HEK293 (cell line): ENCODE data around the gene DDIT4.

Source experiments
- BCL11A ChIP-seq: fragments of 450-650 bp; formaldehyde crosslinking; IDR thresholded peaks from 2 replicates; pipeline ENCODE4 v1.5.1; 2016; ENCODE audit warnings: low read depth, missing biosample characterization, missing genetic modification characterization
- FEZF1 ChIP-seq: fragments of 450-650 bp; formaldehyde crosslinking; IDR thresholded peaks from 2 replicates; pipeline ENCODE4 v1.5.1; 2016; ENCODE audit warnings: missing biosample characterization, missing genetic modification characterization
- KLF10 ChIP-seq: fragments of 450-650 bp; IDR thresholded peaks from 2 replicates; pipeline ENCODE4 v1.5.1; 2018; ENCODE audit warnings: missing biosample characterization, mild to moderate bottlenecking, missing genetic modification characterization
- KLF9 ChIP-seq: fragments of 450-650 bp; formaldehyde crosslinking; IDR thresholded peaks from 2 replicates; pipeline ENCODE4 v1.5.1; 2016; ENCODE audit warnings: missing biosample characterization, missing genetic modification characterization, low read depth
- OVOL3 ChIP-seq: fragments of 450-650 bp; formaldehyde crosslinking; IDR thresholded peaks from 2 replicates; pipeline ENCODE4 v1.5.1; 2016; ENCODE audit warnings: missing biosample characterization, missing genetic modification characterization
- RBAK ChIP-seq: fragments of 450-650 bp; formaldehyde crosslinking; IDR thresholded peaks from 2 replicates; pipeline ENCODE4 v1.5.1; 2016; ENCODE audit warnings: missing biosample characterization, missing genetic modification characterization
- SP7 ChIP-seq: fragments of 450-650 bp; formaldehyde crosslinking; IDR thresholded peaks from 2 replicates; pipeline ENCODE4 v1.5.1; 2016; ENCODE audit warnings: missing biosample characterization, missing genetic modification characterization
- TRIM28 ChIP-seq: IDR thresholded peaks from 2 replicates; pipeline ENCODE4 v1.6.1; 2011; ENCODE audit warnings: low read length, control low read depth, borderline replicate concordance
- ZBTB7A ChIP-seq: fragments of 450-650 bp; formaldehyde crosslinking; IDR thresholded peaks from 2 replicates; pipeline ENCODE4 v1.5.1; 2016; ENCODE audit warnings: low read depth, missing biosample characterization, missing genetic modification characterization
- ZFP41 ChIP-seq: fragments of 450-650 bp; formaldehyde crosslinking; IDR thresholded peaks from 2 replicates; pipeline ENCODE4 v1.5.1; 2016; ENCODE audit warnings: missing biosample characterization, missing genetic modification characterization, borderline replicate concordance
- ZFP69B ChIP-seq: fragments of 450-650 bp; formaldehyde crosslinking; IDR thresholded peaks from 2 replicates; pipeline ENCODE4 v1.5.1; 2016; ENCODE audit warnings: missing biosample characterization, missing genetic modification characterization
- ZNF10 ChIP-seq: fragments of 450-650 bp; formaldehyde crosslinking; IDR thresholded peaks from 2 replicates; pipeline ENCODE4 v1.5.1; 2017; ENCODE audit warnings: missing biosample characterization, missing genetic modification characterization
- ZNF112 ChIP-seq: fragments of 450-650 bp; formaldehyde crosslinking; IDR thresholded peaks from 2 replicates; pipeline ENCODE4 v1.5.0; 2017; ENCODE audit warnings: missing biosample characterization, missing genetic modification characterization
- ZNF2 ChIP-seq: fragments of 450-650 bp; formaldehyde crosslinking; IDR thresholded peaks from 2 replicates; pipeline ENCODE4 v1.5.1; 2016; ENCODE audit warnings: missing biosample characterization, missing genetic modification characterization
- ZNF221 ChIP-seq: fragments of 450-650 bp; formaldehyde crosslinking; IDR thresholded peaks from 2 replicates; pipeline ENCODE4 v1.5.1; 2017; ENCODE audit warnings: missing biosample characterization, missing genetic modification characterization, borderline replicate concordance
- ZNF23 ChIP-seq: fragments of 450-650 bp; formaldehyde crosslinking; IDR thresholded peaks from 2 replicates; pipeline ENCODE4 v1.5.1; 2016; ENCODE audit warnings: missing biosample characterization, missing genetic modification characterization, borderline replicate concordance
- ZNF366 ChIP-seq: fragments of 450-650 bp; formaldehyde crosslinking; conservative IDR thresholded peaks from 2 replicates; pipeline ENCODE4 v1.5.1; 2016; ENCODE audit warnings: missing biosample characterization, missing genetic modification characterization
- ZNF501 ChIP-seq: fragments of 450-650 bp; formaldehyde crosslinking; IDR thresholded peaks from 2 replicates; pipeline ENCODE4 v1.5.1; 2016; ENCODE audit warnings: missing biosample characterization, missing genetic modification characterization
- ZNF580 ChIP-seq: fragments of 450-650 bp; formaldehyde crosslinking; IDR thresholded peaks from 2 replicates; pipeline ENCODE4 v1.5.1; 2016; ENCODE audit warnings: missing biosample characterization, missing genetic modification characterization
- ZNF639 ChIP-seq: fragments of 450-650 bp; formaldehyde crosslinking; IDR thresholded peaks from 2 replicates; pipeline ENCODE4 v1.5.1; 2016; ENCODE audit warnings: missing biosample characterization, missing genetic modification characterization
- ZNF658 ChIP-seq: fragments of 450-650 bp; formaldehyde crosslinking; IDR thresholded peaks from 2 replicates; pipeline ENCODE4; 2016; ENCODE audit warnings: missing biosample characterization, missing genetic modification characterization
- ZNF701 ChIP-seq: fragments of 450-650 bp; formaldehyde crosslinking; IDR thresholded peaks from 2 replicates; pipeline ENCODE4 v1.5.1; 2016; ENCODE audit warnings: missing biosample characterization, missing genetic modification characterization
- ZNF76 ChIP-seq: fragments of 450-650 bp; formaldehyde crosslinking; IDR thresholded peaks from 2 replicates; pipeline ENCODE4; 2016; ENCODE audit warnings: low read depth, missing biosample characterization, missing genetic modification characterization, borderline replicate concordance
- ZSCAN16 ChIP-seq: fragments of 450-650 bp; formaldehyde crosslinking; IDR thresholded peaks from 2 replicates; pipeline ENCODE4 v1.5.1; 2016; ENCODE audit warnings: missing biosample characterization, missing genetic modification characterization
- ZSCAN23 ChIP-seq: fragments of 450-650 bp; formaldehyde crosslinking; IDR thresholded peaks from 2 replicates; pipeline ENCODE4 v1.5.1; 2016; ENCODE audit warnings: missing biosample characterization, missing genetic modification characterization
- ZSCAN30 ChIP-seq: fragments of 450-650 bp; IDR thresholded peaks from 2 replicates; pipeline ENCODE4 v1.5.1; 2018; ENCODE audit warnings: missing biosample characterization, mild to moderate bottlenecking, missing genetic modification characterization, moderate library complexity
- TF ChIP-seq, protein P1 (sequence below): fragments of 450-650 bp; formaldehyde crosslinking; IDR thresholded peaks from 2 replicates; pipeline ENCODE4 v1.5.1; 2017; ENCODE audit warnings: missing biosample characterization, missing genetic modification characterization
- TF ChIP-seq, protein P2 (sequence below): fragments of 450-650 bp; formaldehyde crosslinking; IDR thresholded peaks from 2 replicates; pipeline ENCODE4 v1.5.1; 2016; ENCODE audit warnings: missing biosample characterization, missing genetic modification characterization, borderline replicate concordance
- TF ChIP-seq, protein P3 (sequence below): fragments of 450-650 bp; IDR thresholded peaks from 2 replicates; pipeline ENCODE4 v1.5.1; 2018; ENCODE audit warnings: missing biosample characterization, missing genetic modification characterization
- TF ChIP-seq, protein P4 (sequence below): fragments of 450-650 bp; formaldehyde crosslinking; IDR thresholded peaks from 2 replicates; pipeline ENCODE4 v1.5.1; 2017; ENCODE audit warnings: missing biosample characterization, missing genetic modification characterization

Gene DDIT4

DNA sequence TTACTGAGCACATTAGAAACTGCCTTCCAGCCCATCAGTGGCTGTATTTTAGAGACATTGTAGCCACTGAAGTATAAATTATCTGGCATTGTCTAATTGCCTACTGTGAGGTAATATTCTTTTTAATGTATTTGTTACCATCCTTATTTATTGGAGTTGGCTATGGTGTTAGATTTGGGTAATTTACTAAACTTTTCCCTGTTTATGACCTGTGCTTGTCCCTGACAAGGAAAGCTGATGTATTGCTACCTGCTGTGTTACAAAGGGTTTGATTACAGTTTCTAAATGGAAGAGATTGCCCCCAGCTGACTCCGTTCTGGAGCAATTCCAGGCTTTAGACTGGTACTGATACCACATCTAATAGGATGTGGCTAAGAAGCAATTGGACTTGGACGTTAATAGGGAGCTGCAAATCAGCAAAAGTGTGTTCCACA is 45.4 kb upstream of the DDIT4 start (continued):
- TF ChIP-seq ZNF639 (peak; percentile 79; the same call in 1 of the 2 replicates), ZNF701 (no peak), ZNF112 (no peak), ZNF221 (no peak), KLF9 (tag by site-specific recombination) (peak; percentile 33; the same call in 1 of the 2 replicates), ZNF658 (tag by site-specific recombination) (no peak), RBAK (tag by site-specific recombination) (no peak), ZNF366 (tag by site-specific recombination) (peak; percentile 96), ZNF501 (tag by site-specific recombination) (peak; percentile 86), SP7 (tag by site-specific recombination) (peak; percentile 99), TRIM28 (peak; percentile 95), FEZF1 (peak; percentile 97), ZNF10 (tag by site-specific recombination) (peak; percentile 96), KLF10 (tag by site-specific recombination) (peak; percentile 85), ZSCAN16 (0 out of 2 replicates have a peak, but pooled peaks have one; percentile 53), ZSCAN30 (tag by site-specific recombination) (peak; percentile 85), ZNF2 (tag by site-specific recombination) (peak; percentile 53; the same call in 1 of the 2 replicates), ZSCAN23 (tag by site-specific recombination) (peak; percentile 77), OVOL3 (tag by site-specific recombination) (peak; percentile 70; the same call in 1 of the 2 replicates), ZNF23 (tag by site-specific recombination) (no peak), BCL11A (tag by site-specific recombination) (peak; percentile 39; the same call in 1 of the 2 replicates), ZNF76 (tag by site-specific recombination) (0 out of 2 replicates have a peak, but pooled peaks have one; percentile 11), ZFP41 (tag by site-specific recombination) (no peak), ZFP69B (tag by site-specific recombination) (peak; percentile 84), ZNF580 (tag by site-specific recombination) (peak; percentile 95), ZBTB7A (tag by site-specific recombination) (no peak)
- TF ChIP-seq, protein P1, sequence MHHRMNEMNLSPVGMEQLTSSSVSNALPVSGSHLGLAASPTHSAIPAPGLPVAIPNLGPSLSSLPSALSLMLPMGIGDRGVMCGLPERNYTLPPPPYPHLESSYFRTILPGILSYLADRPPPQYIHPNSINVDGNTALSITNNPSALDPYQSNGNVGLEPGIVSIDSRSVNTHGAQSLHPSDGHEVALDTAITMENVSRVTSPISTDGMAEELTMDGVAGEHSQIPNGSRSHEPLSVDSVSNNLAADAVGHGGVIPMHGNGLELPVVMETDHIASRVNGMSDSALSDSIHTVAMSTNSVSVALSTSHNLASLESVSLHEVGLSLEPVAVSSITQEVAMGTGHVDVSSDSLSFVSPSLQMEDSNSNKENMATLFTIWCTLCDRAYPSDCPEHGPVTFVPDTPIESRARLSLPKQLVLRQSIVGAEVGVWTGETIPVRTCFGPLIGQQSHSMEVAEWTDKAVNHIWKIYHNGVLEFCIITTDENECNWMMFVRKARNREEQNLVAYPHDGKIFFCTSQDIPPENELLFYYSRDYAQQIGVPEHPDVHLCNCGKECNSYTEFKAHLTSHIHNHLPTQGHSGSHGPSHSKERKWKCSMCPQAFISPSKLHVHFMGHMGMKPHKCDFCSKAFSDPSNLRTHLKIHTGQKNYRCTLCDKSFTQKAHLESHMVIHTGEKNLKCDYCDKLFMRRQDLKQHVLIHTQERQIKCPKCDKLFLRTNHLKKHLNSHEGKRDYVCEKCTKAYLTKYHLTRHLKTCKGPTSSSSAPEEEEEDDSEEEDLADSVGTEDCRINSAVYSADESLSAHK (tag by site-specific recombination) = peak; percentile 100
- TF ChIP-seq, protein P2, sequence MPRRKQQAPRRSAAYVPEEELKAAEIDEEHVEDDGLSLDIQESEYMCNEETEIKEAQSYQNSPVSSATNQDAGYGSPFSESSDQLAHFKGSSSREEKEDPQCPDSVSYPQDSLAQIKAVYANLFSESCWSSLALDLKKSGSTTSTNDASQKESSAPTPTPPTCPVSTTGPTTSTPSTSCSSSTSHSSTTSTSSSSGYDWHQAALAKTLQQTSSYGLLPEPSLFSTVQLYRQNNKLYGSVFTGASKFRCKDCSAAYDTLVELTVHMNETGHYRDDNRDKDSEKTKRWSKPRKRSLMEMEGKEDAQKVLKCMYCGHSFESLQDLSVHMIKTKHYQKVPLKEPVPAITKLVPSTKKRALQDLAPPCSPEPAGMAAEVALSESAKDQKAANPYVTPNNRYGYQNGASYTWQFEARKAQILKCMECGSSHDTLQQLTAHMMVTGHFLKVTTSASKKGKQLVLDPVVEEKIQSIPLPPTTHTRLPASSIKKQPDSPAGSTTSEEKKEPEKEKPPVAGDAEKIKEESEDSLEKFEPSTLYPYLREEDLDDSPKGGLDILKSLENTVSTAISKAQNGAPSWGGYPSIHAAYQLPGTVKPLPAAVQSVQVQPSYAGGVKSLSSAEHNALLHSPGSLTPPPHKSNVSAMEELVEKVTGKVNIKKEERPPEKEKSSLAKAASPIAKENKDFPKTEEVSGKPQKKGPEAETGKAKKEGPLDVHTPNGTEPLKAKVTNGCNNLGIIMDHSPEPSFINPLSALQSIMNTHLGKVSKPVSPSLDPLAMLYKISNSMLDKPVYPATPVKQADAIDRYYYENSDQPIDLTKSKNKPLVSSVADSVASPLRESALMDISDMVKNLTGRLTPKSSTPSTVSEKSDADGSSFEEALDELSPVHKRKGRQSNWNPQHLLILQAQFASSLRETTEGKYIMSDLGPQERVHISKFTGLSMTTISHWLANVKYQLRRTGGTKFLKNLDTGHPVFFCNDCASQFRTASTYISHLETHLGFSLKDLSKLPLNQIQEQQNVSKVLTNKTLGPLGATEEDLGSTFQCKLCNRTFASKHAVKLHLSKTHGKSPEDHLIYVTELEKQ (tag by site-specific recombination) = peak; percentile 70; the same call in 1 of the 2 replicates
- TF ChIP-seq, protein P3, sequence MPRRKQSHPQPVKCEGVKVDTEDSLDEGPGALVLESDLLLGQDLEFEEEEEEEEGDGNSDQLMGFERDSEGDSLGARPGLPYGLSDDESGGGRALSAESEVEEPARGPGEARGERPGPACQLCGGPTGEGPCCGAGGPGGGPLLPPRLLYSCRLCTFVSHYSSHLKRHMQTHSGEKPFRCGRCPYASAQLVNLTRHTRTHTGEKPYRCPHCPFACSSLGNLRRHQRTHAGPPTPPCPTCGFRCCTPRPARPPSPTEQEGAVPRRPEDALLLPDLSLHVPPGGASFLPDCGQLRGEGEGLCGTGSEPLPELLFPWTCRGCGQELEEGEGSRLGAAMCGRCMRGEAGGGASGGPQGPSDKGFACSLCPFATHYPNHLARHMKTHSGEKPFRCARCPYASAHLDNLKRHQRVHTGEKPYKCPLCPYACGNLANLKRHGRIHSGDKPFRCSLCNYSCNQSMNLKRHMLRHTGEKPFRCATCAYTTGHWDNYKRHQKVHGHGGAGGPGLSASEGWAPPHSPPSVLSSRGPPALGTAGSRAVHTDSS (tag by site-specific recombination) = peak; percentile 33; the same call in 1 of the 2 replicates
- TF ChIP-seq, protein P4, sequence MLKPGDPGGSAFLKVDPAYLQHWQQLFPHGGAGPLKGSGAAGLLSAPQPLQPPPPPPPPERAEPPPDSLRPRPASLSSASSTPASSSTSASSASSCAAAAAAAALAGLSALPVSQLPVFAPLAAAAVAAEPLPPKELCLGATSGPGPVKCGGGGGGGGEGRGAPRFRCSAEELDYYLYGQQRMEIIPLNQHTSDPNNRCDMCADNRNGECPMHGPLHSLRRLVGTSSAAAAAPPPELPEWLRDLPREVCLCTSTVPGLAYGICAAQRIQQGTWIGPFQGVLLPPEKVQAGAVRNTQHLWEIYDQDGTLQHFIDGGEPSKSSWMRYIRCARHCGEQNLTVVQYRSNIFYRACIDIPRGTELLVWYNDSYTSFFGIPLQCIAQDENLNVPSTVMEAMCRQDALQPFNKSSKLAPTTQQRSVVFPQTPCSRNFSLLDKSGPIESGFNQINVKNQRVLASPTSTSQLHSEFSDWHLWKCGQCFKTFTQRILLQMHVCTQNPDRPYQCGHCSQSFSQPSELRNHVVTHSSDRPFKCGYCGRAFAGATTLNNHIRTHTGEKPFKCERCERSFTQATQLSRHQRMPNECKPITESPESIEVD (tag by site-specific recombination) = peak; percentile 100
